HEK293 (cell line): ENCODE data around the gene RSL1D1.

Source experiments
- ATF2 ChIP-seq: fragments of 450-650 bp; formaldehyde crosslinking; IDR thresholded peaks from 2 replicates; pipeline ENCODE4 v1.5.1; 2016; ENCODE audit warnings: missing biosample characterization, missing genetic modification characterization, low read depth
- CTCF ChIP-seq: fragments of 450-650 bp; formaldehyde crosslinking; IDR thresholded peaks from 2 replicates; pipeline ENCODE4 v1.5.1; 2016; ENCODE audit warnings: missing biosample characterization, missing genetic modification characterization
- KLF1 ChIP-seq: fragments of 450-650 bp; formaldehyde crosslinking; IDR thresholded peaks from 2 replicates; pipeline ENCODE4 v1.5.1; 2016; ENCODE audit warnings: missing biosample characterization, missing genetic modification characterization
- KLF16 ChIP-seq: fragments of 450-650 bp; formaldehyde crosslinking; IDR thresholded peaks from 2 replicates; pipeline ENCODE4 v1.5.1; 2017; ENCODE audit warnings: missing biosample characterization, missing genetic modification characterization
- PATZ1 ChIP-seq: fragments of 450-650 bp; formaldehyde crosslinking; IDR thresholded peaks from 2 replicates; pipeline ENCODE4 v1.5.1; 2016; ENCODE audit warnings: missing biosample characterization, missing genetic modification characterization
- PRDM10 ChIP-seq: fragments of 450-650 bp; formaldehyde crosslinking; IDR thresholded peaks from 2 replicates; pipeline ENCODE4 v1.5.1; 2016; ENCODE audit warnings: missing biosample characterization, missing genetic modification characterization
- REPIN1 ChIP-seq: fragments of 450-650 bp; formaldehyde crosslinking; IDR thresholded peaks from 2 replicates; pipeline ENCODE4 v1.5.1; 2017; ENCODE audit warnings: missing biosample characterization, missing genetic modification characterization, low read depth
- SP2 ChIP-seq: fragments of 450-650 bp; formaldehyde crosslinking; IDR thresholded peaks from 2 replicates; pipeline ENCODE4 v1.5.1; 2016; ENCODE audit warnings: missing biosample characterization, missing genetic modification characterization
- SP7 ChIP-seq: fragments of 450-650 bp; formaldehyde crosslinking; IDR thresholded peaks from 2 replicates; pipeline ENCODE4 v1.5.1; 2016; ENCODE audit warnings: missing biosample characterization, missing genetic modification characterization
- ZBTB21 ChIP-seq: fragments of 450-650 bp; formaldehyde crosslinking; IDR thresholded peaks from 2 replicates; pipeline ENCODE4 v1.5.1; 2017; ENCODE audit warnings: missing biosample characterization, missing genetic modification characterization
- ZBTB7A ChIP-seq: fragments of 450-650 bp; formaldehyde crosslinking; IDR thresholded peaks from 2 replicates; pipeline ENCODE4 v1.5.1; 2016; ENCODE audit warnings: low read depth, missing biosample characterization, missing genetic modification characterization
- ZFP69B ChIP-seq: fragments of 450-650 bp; formaldehyde crosslinking; IDR thresholded peaks from 2 replicates; pipeline ENCODE4 v1.5.1; 2016; ENCODE audit warnings: missing biosample characterization, missing genetic modification characterization
- ZNF366 ChIP-seq: fragments of 450-650 bp; formaldehyde crosslinking; conservative IDR thresholded peaks from 2 replicates; pipeline ENCODE4 v1.5.1; 2016; ENCODE audit warnings: missing biosample characterization, missing genetic modification characterization
- ZNF544 ChIP-seq: fragments of 450-650 bp; formaldehyde crosslinking; IDR thresholded peaks from 2 replicates; pipeline ENCODE4 v1.5.0; 2017; ENCODE audit warnings: missing biosample characterization, missing genetic modification characterization
- ZNF639 ChIP-seq: fragments of 450-650 bp; formaldehyde crosslinking; IDR thresholded peaks from 2 replicates; pipeline ENCODE4 v1.5.1; 2016; ENCODE audit warnings: missing biosample characterization, missing genetic modification characterization
- ZNF768 ChIP-seq: fragments of 450-650 bp; formaldehyde crosslinking; IDR thresholded peaks from 2 replicates; pipeline ENCODE4 v1.5.1; 2018; ENCODE audit warnings: missing biosample characterization, mild to moderate bottlenecking, missing genetic modification characterization

RSL1D1 gene

GRCh38 chr16:11797166-11797956 is 54.0 kb downstream of the RSL1D1 start, which contains the start of gene ZC3H7A (continued):
- TF ChIP-seq ZNF639: 0 out of 2 replicates have a peak, but pooled peaks have one; percentile 56
- no peak for TF ChIP-seq ZNF544
- TF ChIP-seq SP2 (tag by site-specific recombination): peak; percentile 95
- TF ChIP-seq ZNF366 (tag by site-specific recombination): no peak
- TF ChIP-seq KLF16: 0 out of 2 replicates have a peak, but pooled peaks have one; percentile 68
- no peak for TF ChIP-seq ATF2 (tag by site-specific recombination)
- 0 out of 2 replicates have a peak, but pooled peaks have one; percentile 47 for TF ChIP-seq ZBTB7A (tag by site-specific recombination)
- TF ChIP-seq PRDM10: peak; percentile 67
- TF ChIP-seq PATZ1 (tag by site-specific recombination): peak; percentile 80
- TF ChIP-seq ZFP69B (tag by site-specific recombination): 0 out of 2 replicates have a peak, but pooled peaks have one; percentile 48
- 0 out of 2 replicates have a peak, but pooled peaks have one; percentile 23 for TF ChIP-seq KLF1 (tag by site-specific recombination)
- 0 out of 2 replicates have a peak, but pooled peaks have one; percentile 29 for TF ChIP-seq CTCF (tag by site-specific recombination)
- peak; percentile 38; the same call in 1 of the 2 replicates for TF ChIP-seq REPIN1 (tag by site-specific recombination)
- peak; percentile 15; the same call in 1 of the 2 replicates for TF ChIP-seq ZNF768 (tag by site-specific recombination)
- peak; percentile 74 for TF ChIP-seq SP7 (tag by site-specific recombination)
- 0 out of 2 replicates have a peak, but pooled peaks have one; percentile 34 for TF ChIP-seq ZBTB21 (tag by site-specific recombination)
- TF ChIP-seq, all 188 proteins: peak for 47
